Measurements from ENCODE around the gene ACSS1.
A peak's percentile ranks its signal among the peaks of the same experiment; 100 is the strongest.

The ACSS1 gene

DNA sequence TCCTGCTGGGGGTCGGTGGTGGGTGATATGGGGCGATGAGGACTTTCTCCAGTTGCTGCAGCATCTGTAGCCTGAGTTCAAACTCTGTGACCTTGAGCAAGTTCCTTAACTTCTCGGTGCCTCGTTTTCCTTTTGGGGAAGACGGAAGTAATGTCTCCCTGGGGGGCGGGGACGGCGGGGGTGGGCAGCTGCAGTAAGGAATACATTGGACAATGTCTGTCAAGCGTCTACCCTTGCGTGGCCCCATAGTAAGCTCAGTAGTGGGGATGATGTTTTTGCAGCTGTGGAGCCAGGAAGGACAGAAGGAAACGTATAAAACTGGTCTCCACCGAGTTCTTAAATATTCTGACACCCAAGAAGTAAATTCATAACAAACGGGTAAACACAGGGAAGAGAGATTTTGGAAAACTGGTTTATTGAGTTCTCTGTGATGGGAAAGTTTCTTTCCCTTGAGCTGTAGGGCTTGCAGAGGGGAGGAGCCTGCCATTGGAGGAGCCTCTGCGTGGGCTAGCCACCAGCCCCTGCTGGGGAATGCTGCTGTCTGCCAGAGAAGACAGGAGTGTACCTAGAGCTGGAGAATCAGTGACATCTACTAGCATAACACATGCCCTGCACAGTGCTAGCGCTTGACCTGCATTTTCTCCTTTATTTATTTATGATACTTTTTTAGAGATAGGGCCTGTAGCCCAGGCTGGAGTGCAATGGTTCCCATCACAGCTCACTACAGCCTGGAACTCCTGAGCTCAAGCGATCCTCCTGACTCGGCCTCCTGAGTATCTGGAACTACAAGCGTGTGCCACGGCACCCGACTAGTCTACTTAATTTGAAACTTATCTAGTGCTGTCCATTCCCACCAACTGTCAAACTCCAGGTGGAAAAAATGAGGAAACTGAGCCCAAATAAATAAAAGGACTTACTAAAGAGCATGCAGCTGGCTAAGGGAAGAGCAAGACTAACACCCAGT lies 1.2 kb upstream of the ACSS1 start:
- DNase-seq (ENCODE audit: low spot score): no peak

- peak; percentile 64 for DNase-seq (ENCODE audit: low spot score)
Observed at GRCh38 chr20:25057234-25058050, 497 bp downstream of the ACSS1 start.

DNA sequence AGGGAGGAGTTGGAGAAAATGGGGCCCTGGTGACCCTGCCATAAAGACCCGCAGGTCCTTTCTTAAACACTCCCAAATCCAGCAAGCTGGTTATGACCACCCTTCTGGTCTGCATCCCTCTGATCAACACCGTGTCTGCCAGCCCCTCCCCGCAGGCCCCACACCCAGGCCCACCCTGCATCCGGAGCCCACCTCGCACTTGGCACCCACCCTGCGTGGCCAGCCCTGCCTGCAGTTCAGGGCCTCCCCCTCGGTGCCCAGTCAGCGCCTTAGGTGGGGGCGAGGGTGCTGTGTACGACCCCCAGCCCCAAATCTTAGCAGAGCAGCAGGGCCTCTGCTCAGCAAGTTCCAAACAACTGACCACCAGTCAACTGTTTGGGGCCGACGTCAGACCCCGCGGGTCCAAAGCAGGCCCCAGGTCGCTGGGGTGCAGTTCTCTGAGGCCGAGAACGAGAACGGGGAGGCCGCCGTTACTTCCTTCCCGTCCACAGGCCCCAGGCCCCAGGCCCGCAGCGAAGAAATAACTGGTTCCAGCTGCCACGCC lies 1.2 kb downstream of the ACSS1 start:
- no peak for DNase-seq (ENCODE audit: low spot score)

DNA sequence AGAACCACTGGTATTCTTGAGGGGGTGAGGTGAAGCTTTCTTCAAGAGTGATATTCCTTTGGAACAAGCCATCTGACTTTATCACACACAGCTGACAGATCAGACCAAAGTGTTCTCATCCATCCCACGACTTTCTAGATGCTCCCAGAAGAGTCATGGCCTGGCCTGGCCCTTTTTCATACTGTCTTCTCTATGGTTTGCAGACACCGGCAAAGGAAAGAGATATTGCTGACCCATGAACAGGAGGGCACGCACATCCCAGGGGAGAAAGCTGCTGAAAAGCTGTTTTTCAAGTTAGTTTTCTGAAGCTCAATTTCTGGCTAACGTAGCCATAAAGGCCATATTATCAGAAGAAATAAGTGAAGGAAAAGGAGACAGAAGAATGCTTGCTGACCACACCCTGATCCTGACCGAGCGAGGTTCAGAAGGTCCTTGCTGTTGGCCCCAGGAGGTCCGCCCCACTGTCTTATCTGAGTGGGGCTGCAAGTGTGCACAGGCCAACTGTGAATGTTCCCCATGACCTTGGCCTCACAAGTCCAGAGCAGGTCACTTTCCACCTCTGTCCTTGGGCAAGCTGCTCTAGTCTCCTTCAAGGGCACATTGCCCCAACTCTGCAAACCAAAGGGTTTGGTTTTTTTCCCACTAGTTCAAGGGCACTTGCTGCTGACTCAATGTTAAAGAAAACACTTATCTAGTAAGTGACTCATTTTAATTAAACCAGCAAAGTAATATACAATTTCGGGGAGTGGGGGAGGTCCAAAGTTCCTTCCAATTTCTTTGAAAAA lies 2.0 kb downstream of the ACSS1 start:
- peak; percentile 47 for DNase-seq (ENCODE audit: low spot score)

GRCh38 chr20:25054995-25055629 lies 2.8 kb downstream of the ACSS1 start:
- DNase-seq (ENCODE audit: low spot score): no peak

DNA sequence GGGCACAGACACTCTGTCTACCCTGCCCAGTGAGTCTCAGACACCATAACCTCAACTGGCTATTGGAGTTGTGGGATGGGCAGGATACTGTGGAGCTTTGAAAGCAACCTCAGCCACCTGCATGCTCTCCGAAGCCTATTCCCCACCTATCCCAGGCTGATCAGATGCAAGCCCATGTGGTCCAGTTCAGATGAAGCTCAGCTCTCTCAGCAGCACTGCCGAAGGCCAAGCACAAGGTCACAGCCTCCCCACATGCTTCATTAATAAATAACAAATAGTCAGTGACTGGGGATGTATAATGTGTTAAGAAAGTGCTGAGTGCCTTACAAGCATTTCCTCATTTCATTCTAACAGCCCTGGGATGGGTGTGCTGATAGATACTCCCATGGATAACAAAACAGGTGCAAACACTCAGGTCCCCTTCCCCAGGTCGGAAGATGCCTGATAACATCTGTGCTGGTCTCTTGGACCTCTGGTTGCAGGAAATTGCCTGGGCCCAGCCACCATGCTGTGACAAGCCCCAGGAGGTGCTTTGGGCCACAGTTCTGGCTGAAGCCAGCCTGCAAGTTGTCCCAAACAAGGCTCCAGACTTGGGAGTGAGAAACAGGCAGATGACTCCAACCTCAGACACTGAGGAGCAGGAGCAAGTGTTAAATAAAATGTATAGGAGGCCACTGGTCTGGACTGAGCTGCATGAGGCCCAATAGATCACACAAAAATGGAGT lies 3.7 kb downstream of the ACSS1 start:
- no peak for DNase-seq (ENCODE audit: low spot score)

GRCh38 chr20:25053255-25054031 lies 4.5 kb downstream of the ACSS1 start:
- DNase-seq (ENCODE audit: low spot score): no peak

DNA sequence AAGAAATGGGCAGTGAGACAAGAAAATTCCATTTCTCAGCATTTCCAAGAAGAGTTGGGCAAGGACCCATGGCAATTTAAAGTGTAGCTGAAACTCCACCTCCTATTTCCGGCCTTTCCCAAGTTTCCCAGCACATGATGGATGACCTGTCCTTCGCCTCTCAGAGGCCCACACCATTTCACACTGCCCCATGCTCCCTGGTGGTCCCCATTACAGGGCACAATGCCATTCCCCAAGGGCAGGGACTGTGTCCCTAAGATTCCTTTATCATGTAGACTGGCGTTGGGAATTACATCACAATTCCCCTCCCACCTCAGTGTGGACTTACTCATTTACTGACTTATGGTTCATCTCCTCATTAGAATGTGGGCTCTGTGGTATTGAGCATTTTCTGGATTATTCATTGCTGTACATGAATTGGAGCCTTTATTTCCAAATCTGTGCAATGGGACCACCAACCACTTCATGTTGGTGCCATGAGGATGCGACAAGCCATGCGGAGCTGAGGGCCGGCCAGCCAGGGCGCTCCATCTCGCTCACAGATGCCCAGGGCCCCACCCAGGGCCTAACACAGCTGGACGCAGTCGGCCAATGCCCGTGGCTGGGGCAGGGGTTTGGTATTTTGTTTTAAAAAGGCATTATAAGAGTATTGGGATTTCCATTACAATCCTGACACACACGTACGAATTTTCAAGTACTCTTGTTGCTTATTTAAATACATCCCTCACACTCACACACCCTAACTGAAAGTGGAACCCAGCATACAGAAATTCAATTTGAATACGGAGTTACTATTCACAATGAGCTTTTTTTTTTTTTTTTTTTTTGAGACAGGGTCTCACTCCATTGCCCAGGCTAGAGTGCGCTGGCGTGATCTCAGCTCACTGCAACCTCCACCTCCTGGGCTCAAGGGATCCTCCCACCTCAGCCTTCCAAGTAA lies 5.4 kb downstream of the ACSS1 start:
- DNase-seq (ENCODE audit: low spot score): no peak

DNA sequence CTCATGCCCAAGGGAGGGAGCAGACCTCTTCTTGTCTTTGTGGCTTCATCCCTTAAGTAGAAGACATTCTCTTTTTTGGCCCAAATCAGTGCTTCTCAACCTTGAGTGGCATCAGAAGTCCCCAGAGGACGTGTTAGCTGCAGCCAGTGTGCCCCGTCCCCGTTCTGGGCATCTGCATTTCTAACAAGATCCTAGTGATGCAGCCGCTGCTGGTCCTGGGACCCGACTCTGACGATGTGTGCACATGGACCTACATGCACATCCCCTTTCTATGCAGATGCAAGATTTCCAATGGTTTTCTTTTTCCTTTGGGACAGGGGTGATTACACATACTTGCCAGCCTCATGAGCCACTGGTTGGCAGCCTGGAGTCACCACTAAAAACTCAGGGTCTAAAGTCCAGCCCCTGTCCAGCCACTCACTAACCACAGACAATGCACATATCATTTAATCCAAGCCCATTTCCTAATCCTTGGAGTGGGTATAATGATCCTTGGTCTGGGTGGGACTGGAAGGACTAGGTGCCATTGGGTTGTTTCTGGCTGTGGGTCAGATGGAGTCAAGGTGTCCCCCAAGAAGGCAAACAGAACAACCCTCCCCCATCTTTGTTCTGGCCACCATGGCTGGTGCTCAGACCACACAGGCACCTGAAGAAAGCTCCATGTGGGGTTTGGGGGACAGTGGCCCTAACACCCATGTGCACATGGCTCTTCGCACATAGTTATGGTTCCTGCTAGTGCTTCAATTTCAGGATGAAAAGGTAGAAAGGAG lies 6.4 kb downstream of the ACSS1 start:
- DNase-seq (ENCODE audit: low spot score): no peak

GRCh38 chr20:25050501-25051350 lies 7.2 kb downstream of the ACSS1 start:
- no peak for DNase-seq (ENCODE audit: low spot score)

GRCh38 chr20:25050082-25050481 lies 7.9 kb downstream of the ACSS1 start:
- DNase-seq (ENCODE audit: low spot score): no peak

DNA sequence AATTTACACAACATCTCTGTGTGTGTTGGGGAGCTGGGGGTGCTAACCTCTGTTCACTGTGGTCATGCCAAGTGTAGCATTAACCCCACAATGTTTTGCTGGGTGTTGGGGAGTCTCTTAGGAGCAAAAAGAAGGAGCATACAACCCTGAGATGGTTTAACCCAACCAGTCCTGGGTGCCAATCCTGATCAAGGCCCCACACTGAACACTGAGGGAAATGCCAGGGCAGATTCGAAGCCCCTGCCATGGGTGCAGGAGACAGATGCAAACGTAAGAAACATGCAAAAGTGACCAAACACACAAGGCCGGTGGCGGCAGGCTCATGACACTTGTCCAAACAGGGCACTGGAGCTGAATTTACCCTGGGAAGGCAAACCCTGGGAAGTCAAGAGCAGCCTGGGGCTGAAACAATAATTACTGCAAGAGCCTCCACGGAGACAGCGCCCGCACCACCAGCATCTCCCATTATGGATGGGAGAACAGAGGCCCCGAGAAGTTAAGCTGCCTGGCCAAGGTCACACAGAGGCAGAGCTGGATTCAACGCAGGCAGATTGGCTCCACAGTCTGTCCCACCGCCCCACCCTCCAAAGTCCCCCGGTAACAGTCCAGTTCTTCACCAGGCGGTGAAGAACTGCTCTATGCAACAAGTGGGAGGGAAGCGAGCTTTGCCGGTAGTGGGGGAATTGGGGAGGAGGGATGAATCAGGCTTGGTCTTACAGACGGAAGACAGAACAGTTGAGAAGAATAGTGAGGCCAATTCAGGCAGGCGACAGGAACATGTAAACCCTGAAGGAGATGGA lies 8.5 kb downstream of the ACSS1 start:
- DNase-seq (ENCODE audit: low spot score): no peak

DNA sequence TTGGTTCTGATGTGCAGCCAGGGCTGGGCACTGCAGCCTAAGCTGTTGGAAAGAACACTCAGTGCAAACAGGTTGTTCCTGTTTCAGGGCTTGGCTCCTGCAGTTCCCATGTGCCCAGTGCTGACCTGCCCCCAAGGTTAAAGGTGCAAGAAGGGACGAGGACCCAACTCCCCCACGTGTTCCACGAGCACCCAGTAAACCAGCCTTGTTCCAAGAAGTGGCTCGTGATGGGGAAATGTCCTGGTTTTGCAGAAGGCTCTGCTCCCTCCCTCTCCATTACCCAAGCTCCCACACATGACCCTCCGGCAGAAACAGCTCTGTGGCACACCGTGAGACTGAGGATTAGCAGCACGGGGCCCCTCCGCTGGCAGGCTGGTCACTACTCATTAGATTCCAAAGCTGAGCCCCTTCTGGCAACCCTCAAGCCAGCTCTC lies 9.4 kb downstream of the ACSS1 start:
- DNase-seq (ENCODE audit: low spot score): no peak

DNA sequence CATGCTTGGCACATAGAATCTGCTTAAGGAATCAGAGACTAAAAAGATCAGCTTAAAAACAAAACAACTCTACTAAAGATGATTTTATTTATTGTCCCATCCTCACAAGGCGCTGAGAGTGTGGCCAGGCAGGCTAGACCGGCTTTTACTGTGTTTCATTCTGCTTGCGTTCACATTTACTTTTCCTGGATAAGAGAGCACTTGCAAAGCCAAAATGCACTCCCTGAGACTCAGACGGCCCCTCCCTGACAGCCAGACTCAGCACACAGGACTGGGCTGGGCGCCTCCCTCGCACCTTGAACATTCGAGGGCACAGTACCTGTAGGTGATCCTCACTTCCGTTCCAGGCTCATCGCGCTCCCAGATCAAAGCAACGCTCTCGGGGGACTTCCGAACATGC lies 10.2 kb downstream of the ACSS1 start:
- DNase-seq (ENCODE audit: low spot score): no peak

DNA sequence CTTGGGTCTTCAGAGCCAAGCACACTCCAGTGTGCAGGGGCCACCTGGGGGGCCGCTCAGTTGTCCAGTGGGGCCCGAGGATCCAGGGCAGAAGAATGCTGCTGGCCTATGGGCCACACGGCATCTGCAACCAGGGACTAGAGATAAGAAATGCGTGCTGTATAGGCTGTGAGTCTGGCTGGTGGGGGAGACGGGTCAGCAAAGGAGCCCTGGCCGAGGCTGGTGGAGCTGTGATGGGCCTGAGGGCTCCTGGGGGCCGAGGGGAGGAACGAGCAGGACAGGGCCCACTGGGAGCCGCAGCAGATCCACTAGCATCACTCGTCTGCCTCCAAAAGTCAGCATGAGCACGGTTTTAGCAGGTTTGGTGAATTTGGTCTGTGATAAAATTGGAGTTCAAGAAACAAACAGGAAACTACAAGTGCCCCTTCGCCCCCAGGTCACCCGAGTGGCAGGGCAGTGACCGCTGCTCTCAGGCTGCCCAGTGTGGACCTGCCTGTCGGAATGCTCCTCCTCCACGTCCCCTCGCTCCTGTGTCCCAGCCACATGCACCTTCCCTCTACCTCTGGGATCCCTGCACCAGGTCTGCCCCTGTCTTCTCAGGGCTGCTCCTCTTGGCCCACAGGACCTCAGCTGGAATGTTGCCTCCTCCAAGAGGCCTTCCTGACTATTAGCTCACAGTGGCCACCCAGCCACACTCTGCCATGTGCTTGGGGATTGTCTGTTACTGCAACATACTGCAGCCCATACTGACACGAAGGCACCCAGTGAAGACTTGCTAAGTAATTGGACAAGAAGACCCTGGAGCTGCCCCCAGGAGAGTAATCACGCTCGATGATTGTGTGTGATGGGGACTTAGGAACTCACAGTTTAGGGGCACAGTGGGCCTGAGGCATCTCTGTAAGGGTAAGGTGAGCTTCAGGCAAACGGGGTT lies 10.9 kb downstream of the ACSS1 start:
- no peak for DNase-seq (ENCODE audit: low spot score)
